GM23338 (cell line): ENCODE results near the gene DST. TPM values are rescaled to one million over a fixed set of nuclear protein-coding genes. Genes with fewer than 3 reads are reported as not detected.

Experiments used
- ATAC-seq: fragments of 200-7000 bp; cut with Tn5 transposase; 3 replicates; pipeline ENCODE4 v1.9.1; 2020
- DNase-seq: peaks from one replicate; pipeline ENCODE4 v3.0.0-alpha.2; 2015; ENCODE audit warnings: low spot score
- H2AFZ ChIP-seq: fragments of 200-600 bp; sonication (generic); 2 replicates; pipeline ENCODE4 v1.8.0; 2016; ENCODE audit warnings: antibody characterized with exemption, mild to moderate bottlenecking, moderate library complexity
- H3F3A ChIP-seq: fragments of 200-600 bp; sonication (generic); replicated peaks from 2 replicates; pipeline ENCODE4 v1.8.0; 2017; ENCODE audit warnings: antibody characterized with exemption, mixed run types, low read depth
- H3K27ac ChIP-seq: fragments of 200-600 bp; sonication (generic); 2 replicates; pipeline ENCODE4 v1.6.1; 2016; ENCODE audit warnings: low read depth
- H3K27me3 ChIP-seq: fragments of 200-600 bp; sonication (generic); 2 replicates; pipeline ENCODE4 v1.8.0; 2016; ENCODE audit warnings: mild to moderate bottlenecking, mixed run types, moderate library complexity; ENCODE audit not compliant: insufficient read depth
- H3K36me3 ChIP-seq: fragments of 200-600 bp; sonication (generic); 2 replicates; pipeline ENCODE4 v1.8.0; 2016; ENCODE audit warnings: mild to moderate bottlenecking; ENCODE audit not compliant: insufficient read depth
- H3K4me1 ChIP-seq: fragments of 200-600 bp; sonication (generic); 2 replicates; pipeline ENCODE4 v1.8.0; 2016; ENCODE audit warnings: mild to moderate bottlenecking, moderate library complexity; ENCODE audit not compliant: insufficient read depth
- H3K4me2 ChIP-seq: fragments of 200-600 bp; sonication (generic); 2 replicates; pipeline ENCODE4 v1.7.1; 2017; ENCODE audit warnings: mixed run types
- H3K4me3 ChIP-seq: fragments of 200-600 bp; sonication (generic); 2 replicates; pipeline ENCODE4 v1.6.1; 2016; ENCODE audit warnings: mixed run types
- H3K79me2 ChIP-seq: fragments of 200-600 bp; sonication (generic); replicated peaks from 2 replicates; pipeline ENCODE4 v1.8.0; 2017; ENCODE audit warnings: mild to moderate bottlenecking; ENCODE audit not compliant: insufficient read depth
- H3K9me2 ChIP-seq: fragments of 200-600 bp; sonication (generic); 2 replicates; pipeline ENCODE4 v1.8.0; 2017; ENCODE audit not compliant: insufficient read depth
- H4K20me1 ChIP-seq: fragments of 200-600 bp; sonication (generic); replicated peaks from 2 replicates; pipeline ENCODE4 v1.8.0; 2017; ENCODE audit warnings: mild to moderate bottlenecking; ENCODE audit not compliant: insufficient read depth
- H3K27ac Mint-ChIP-seq: 2 replicates; pipeline ENCODE4 v1.8.0; 2020; ENCODE audit warnings: inconsistent platforms, mild to moderate bottlenecking, moderate library complexity, mixed read lengths
- H3K27me3 Mint-ChIP-seq: 3 replicates; pipeline ENCODE4 v1.8.0; 2022; ENCODE audit warnings: low read depth, mild to moderate bottlenecking, moderate library complexity, mixed read lengths, inconsistent platforms; ENCODE audit not compliant: insufficient read depth, poor library complexity
- H3K36me3 Mint-ChIP-seq: 3 replicates; pipeline ENCODE4 v1.8.0; 2021; ENCODE audit warnings: low read depth, mild to moderate bottlenecking, inconsistent platforms, moderate library complexity, mixed read lengths
- H3K4me1 Mint-ChIP-seq: 3 replicates; pipeline ENCODE4 v1.8.0; 2020; ENCODE audit warnings: mild to moderate bottlenecking, inconsistent platforms, mixed read lengths
- H3K4me3 Mint-ChIP-seq: 3 replicates; pipeline ENCODE4 v1.8.0; 2021; ENCODE audit warnings: moderate library complexity, mild to moderate bottlenecking, inconsistent platforms, mixed read lengths
- H3K9me3 Mint-ChIP-seq: 3 replicates; pipeline ENCODE4 v1.8.0; 2020; ENCODE audit warnings: moderate library complexity, mild to moderate bottlenecking, inconsistent platforms, mixed read lengths
- CREB1 ChIP-seq: fragments of 250-450 bp; sonication (Bioruptor Pico); IDR thresholded peaks from 2 replicates; pipeline ENCODE4 v1.5.0; 2020; ENCODE audit warnings: low read depth, mild to moderate bottlenecking, moderate library complexity
- NANOG ChIP-seq: IDR thresholded peaks from 2 replicates; pipeline ENCODE4 v1.6.1; 2016; ENCODE audit warnings: antibody characterized with exemption, borderline replicate concordance
- POLR2AphosphoS5 ChIP-seq: IDR thresholded peaks from 2 replicates; pipeline ENCODE4 v1.6.1; 2016; ENCODE audit warnings: antibody characterized with exemption, low read depth
- STAT1 ChIP-seq: IDR thresholded peaks from one replicate; pipeline ENCODE4 v1.6.1; 2016; ENCODE audit warnings: antibody characterized with exemption; ENCODE audit not compliant: unreplicated experiment
- ZNF331 ChIP-seq: fragments of 250-450 bp; sonication (Bioruptor Pico); IDR thresholded peaks from 2 replicates; pipeline ENCODE4 v1.5.0; 2020; ENCODE audit warnings: low read depth, mild to moderate bottlenecking, moderate library complexity
- polyA plus RNA-seq: library from polyadenylated mRNA; unstranded; fragments of >200 nt; fragmentation: Nextera tagmentation; extraction: Ambion mirVana; gene quantifications from 2 replicates; pipeline ENCODE4 v1.2.1, GENCODE V29; 2016
- total RNA-seq: library from RNA; depleted of rRNA; stranded (reverse); fragments of >200 nt; shearing (Covaris generic); gene quantifications from 2 replicates; pipeline ENCODE4 v1.2.3, GENCODE V29; 2014
- TF ChIP-seq, protein P1 (sequence below): IDR thresholded peaks from one replicate; pipeline ENCODE4 v1.6.1; 2018; ENCODE audit warnings: antibody characterized with exemption; ENCODE audit not compliant: unreplicated experiment
- TF ChIP-seq, protein P2 (sequence below): IDR thresholded peaks from 2 replicates; pipeline ENCODE4 v1.6.1; 2016; ENCODE audit warnings: antibody characterized with exemption
- TF ChIP-seq, protein P3 (sequence below), 2 experiments: fragments of 200-600 bp in 1 of 2; sonication (generic) in 1 of 2; conservative IDR thresholded peaks; 2 replicates each; pipeline versions ENCODE4 v1.5.1 to v1.6.1; 2016 to 2017; ENCODE audit warnings: antibody characterized with exemption in 2 of 2, low read depth in 2 of 2, mild to moderate bottlenecking in 2 of 2, moderate library complexity in 1 of 2

The DST gene
- total and polyA plus RNA-seq, 2 experiments from 2014 or later, result 88.7 to 188 TPM

DNA sequence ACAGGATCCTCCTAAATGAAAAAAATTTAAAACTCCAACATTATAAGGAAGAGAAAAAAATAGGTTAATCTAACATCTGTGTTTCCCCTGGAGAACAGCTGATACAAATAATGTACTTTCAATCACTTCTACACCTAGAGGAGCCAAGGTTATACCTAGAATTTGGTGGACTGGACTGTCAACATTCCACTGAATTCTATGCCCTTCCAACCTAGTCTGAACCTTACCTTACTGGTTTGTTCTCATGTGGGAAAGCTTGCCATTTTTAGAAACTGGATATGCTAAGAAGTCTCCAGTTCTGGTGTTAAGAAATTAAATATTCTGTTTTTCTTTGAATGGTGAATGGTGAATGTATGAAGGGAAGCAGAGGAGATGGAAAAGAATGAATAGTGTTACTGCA is 162.4 kb downstream of the DST start (continued):
- TF ChIP-seq, protein P1, sequence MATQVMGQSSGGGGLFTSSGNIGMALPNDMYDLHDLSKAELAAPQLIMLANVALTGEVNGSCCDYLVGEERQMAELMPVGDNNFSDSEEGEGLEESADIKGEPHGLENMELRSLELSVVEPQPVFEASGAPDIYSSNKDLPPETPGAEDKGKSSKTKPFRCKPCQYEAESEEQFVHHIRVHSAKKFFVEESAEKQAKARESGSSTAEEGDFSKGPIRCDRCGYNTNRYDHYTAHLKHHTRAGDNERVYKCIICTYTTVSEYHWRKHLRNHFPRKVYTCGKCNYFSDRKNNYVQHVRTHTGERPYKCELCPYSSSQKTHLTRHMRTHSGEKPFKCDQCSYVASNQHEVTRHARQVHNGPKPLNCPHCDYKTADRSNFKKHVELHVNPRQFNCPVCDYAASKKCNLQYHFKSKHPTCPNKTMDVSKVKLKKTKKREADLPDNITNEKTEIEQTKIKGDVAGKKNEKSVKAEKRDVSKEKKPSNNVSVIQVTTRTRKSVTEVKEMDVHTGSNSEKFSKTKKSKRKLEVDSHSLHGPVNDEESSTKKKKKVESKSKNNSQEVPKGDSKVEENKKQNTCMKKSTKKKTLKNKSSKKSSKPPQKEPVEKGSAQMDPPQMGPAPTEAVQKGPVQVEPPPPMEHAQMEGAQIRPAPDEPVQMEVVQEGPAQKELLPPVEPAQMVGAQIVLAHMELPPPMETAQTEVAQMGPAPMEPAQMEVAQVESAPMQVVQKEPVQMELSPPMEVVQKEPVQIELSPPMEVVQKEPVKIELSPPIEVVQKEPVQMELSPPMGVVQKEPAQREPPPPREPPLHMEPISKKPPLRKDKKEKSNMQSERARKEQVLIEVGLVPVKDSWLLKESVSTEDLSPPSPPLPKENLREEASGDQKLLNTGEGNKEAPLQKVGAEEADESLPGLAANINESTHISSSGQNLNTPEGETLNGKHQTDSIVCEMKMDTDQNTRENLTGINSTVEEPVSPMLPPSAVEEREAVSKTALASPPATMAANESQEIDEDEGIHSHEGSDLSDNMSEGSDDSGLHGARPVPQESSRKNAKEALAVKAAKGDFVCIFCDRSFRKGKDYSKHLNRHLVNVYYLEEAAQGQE, result no peak
- TF ChIP-seq POLR2AphosphoS5, result no peak
- no peak for TF ChIP-seq NANOG

DNA sequence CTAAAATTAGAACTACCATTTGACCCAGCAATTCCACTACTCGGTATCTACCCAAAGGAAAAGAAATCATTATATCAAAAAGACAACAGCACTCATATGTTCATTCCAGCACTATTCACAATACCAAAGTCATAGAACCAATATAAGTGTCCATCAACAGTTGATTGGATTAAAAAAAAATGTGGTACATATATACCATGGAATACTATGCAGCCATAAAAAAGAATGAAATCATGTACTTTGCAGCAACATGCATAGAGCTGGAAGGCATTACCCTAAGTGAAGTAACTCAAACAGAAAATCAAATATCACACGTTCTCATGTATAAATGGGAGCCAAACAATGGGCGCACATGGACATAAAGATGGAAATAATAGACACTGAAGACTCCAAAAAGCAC is 163.3 kb downstream of the DST start:
- H3K79me2 ChIP-seq, result no peaks in the 10 kb centered on the region
- Mint-ChIP-seq H3K27me3 (no peaks in the 10 kb centered on the region), H3K9me3 (peaks cover 3% of the 10 kb centered on the region; the same call in 1 of the 3 replicates), H3K36me3 (peaks cover 59% of the 10 kb centered on the region), H3K27ac (no peak overlapping the region), H3K4me1 (no peaks in the 10 kb centered on the region), H3K4me3 (no peak overlapping the region)
- ATAC-seq (no peak), DNase-seq (no peak)
- H3K36me3 ChIP-seq, result peaks cover 11% of the 10 kb centered on the region; the same call in 1 of the 2 replicates
- no peaks in the 10 kb centered on the region for H3K27me3 ChIP-seq
- H2AFZ ChIP-seq, result no peak overlapping the region
- no peak overlapping the region for H3K4me3 ChIP-seq
- no peaks in the 10 kb centered on the region for H4K20me1 ChIP-seq
- TF ChIP-seq, protein P2, sequence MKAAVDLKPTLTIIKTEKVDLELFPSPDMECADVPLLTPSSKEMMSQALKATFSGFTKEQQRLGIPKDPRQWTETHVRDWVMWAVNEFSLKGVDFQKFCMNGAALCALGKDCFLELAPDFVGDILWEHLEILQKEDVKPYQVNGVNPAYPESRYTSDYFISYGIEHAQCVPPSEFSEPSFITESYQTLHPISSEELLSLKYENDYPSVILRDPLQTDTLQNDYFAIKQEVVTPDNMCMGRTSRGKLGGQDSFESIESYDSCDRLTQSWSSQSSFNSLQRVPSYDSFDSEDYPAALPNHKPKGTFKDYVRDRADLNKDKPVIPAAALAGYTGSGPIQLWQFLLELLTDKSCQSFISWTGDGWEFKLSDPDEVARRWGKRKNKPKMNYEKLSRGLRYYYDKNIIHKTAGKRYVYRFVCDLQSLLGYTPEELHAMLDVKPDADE, result no peak
- no peak for TF ChIP-seq NANOG
- TF ChIP-seq STAT1, result no peak
- H3K4me2 ChIP-seq, result no peak overlapping the region
- H3K27ac ChIP-seq, result no peak overlapping the region
- no peaks in the 10 kb centered on the region for H3K4me1 ChIP-seq
- no peaks in the 10 kb centered on the region for H3F3A ChIP-seq
- no peaks in the 10 kb centered on the region for H3K9me2 ChIP-seq

DNA sequence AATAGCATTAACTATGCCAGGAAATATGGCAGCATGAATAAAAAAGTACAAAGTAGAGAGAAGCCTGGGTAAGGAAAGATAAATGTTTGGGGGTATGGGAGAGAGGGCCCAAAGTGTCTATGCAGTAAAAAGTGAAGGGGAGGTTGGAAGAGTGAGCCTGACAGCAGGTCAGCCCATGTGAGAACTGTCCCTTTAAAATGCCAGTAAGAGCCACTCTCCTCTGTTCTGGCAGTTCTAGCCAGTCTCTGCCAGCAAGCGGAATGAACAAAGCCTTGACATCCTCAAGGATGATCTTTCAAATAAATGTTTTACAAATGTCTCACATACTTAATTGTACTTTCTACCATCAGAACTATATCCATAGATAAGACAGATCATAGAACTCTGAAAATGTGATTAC is 164.5 kb downstream of the DST start:
- Mint-ChIP-seq H3K36me3 (peaks cover 62% of the 10 kb centered on the region), H3K27me3 (no peaks in the 10 kb centered on the region), H3K4me3 (no peak overlapping the region), H3K9me3 (peaks cover 3% of the 10 kb centered on the region; the same call in 1 of the 3 replicates), H3K4me1 (no peaks in the 10 kb centered on the region), H3K27ac (no peak overlapping the region)
- no peaks in the 10 kb centered on the region for H3K27me3 ChIP-seq
- H3K36me3 ChIP-seq, result peaks cover 11% of the 10 kb centered on the region; the same call in 1 of the 2 replicates
- no peaks in the 10 kb centered on the region for H3F3A ChIP-seq
- H3K9me2 ChIP-seq, result no peaks in the 10 kb centered on the region
- H4K20me1 ChIP-seq, result no peaks in the 10 kb centered on the region
- no peaks in the 10 kb centered on the region for H3K79me2 ChIP-seq
- H2AFZ ChIP-seq, result no peak overlapping the region
- H3K4me1 ChIP-seq, result no peaks in the 10 kb centered on the region
- no peak overlapping the region for H3K27ac ChIP-seq
- ATAC-seq (no peak), DNase-seq (no peak)
- no peak for TF ChIP-seq POLR2AphosphoS5
- TF ChIP-seq ZNF331, result no peak
- TF ChIP-seq NANOG, result no peak
- no peak for TF ChIP-seq CREB1 (CRISPR knock-in tag)
- TF ChIP-seq, protein P3, sequence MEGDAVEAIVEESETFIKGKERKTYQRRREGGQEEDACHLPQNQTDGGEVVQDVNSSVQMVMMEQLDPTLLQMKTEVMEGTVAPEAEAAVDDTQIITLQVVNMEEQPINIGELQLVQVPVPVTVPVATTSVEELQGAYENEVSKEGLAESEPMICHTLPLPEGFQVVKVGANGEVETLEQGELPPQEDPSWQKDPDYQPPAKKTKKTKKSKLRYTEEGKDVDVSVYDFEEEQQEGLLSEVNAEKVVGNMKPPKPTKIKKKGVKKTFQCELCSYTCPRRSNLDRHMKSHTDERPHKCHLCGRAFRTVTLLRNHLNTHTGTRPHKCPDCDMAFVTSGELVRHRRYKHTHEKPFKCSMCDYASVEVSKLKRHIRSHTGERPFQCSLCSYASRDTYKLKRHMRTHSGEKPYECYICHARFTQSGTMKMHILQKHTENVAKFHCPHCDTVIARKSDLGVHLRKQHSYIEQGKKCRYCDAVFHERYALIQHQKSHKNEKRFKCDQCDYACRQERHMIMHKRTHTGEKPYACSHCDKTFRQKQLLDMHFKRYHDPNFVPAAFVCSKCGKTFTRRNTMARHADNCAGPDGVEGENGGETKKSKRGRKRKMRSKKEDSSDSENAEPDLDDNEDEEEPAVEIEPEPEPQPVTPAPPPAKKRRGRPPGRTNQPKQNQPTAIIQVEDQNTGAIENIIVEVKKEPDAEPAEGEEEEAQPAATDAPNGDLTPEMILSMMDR (conservative IDR thresholded peaks at IDR 0.05; ENCODE audit: low read depth in 2 of 2), result no peak
- TF ChIP-seq, protein P1, result no peak
- H3K4me2 ChIP-seq, result no peak overlapping the region
- no peak overlapping the region for H3K4me3 ChIP-seq
